Stimulated activated CD8-positive, alpha-beta memory T cell treated with anti-CD3 and anti-CD28 coated beads, Interleukin-2, amount 100 ng/mL, for 1 hour (primary cell): Measurements from ENCODE around the gene ZFP36L2.
"Not testable (repeated sequence)": the region's sequence is repeated elsewhere in the genome, so short reads cannot be mapped to it uniquely, and the experiment has no call there.

Experiments
- DNase-seq, 2 donors: peaks; one replicate each; pipeline ENCODE4 v3.0.0-alpha.2; 2020; ENCODE audit warnings: low read depth in 2 of 2

The ZFP36L2 gene

DNA sequence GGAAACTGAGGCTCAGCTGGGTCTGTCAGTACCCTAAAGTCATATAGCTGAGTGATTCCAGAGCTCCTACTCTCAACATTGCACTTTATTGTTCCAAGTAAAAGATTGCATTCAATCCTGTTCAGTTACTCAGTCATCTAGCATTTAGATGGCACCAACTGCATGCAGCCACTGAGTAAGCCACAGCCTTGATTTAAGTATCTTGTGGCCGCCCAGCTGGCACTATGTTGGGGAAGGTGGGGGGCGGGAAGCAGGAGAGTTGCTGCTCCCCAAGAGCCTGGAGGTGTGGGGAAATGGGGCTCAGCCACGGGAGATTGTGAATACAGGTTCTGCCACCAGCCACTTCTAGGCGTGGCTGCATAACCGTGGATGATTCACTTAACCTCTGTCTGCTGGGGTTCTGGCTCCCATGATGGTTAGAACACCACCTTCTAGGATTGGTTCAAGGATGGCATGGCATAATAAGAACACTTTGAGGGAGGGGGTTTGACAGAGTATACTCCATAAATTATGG, 17.1 kb downstream of the ZFP36L2 start:
- no peak for DNase-seq

DNA sequence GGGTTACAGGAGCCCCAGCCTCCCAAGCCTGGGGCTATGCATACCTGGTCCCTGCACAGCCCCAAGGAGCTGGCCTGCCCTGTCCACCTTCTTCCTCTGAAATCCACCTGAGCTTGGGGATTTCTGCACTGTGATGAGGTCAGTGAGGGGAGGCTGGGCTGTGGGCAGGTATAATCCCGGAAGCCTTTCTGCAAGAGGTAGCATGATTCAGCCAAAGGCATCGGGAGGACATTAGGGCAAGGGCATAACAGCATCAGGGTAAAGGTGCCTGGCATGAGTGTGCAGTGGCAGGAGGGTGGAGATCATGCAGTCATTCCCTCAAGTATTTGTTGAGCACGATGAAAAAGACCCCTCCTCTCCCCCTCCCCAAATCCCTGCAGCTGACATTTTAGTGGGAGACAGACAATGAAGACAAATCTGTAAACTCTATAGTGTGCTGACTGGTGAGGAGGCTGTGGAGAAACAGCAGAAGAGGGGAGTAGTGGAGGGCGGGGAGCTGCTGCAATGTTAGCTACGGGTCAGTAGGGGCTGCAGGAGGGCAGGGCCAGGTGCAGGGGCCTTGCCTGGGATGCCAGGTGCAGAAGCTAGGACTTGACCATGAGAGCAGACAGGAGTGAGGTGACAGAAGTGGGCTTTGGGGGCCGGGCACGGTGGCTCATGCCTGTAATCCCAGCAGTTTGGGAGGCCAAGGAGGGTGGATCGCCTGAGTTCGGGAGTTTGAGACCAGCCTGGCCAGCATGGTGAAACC, 18.7 kb downstream of the ZFP36L2 start:
- no peak for DNase-seq

DNA sequence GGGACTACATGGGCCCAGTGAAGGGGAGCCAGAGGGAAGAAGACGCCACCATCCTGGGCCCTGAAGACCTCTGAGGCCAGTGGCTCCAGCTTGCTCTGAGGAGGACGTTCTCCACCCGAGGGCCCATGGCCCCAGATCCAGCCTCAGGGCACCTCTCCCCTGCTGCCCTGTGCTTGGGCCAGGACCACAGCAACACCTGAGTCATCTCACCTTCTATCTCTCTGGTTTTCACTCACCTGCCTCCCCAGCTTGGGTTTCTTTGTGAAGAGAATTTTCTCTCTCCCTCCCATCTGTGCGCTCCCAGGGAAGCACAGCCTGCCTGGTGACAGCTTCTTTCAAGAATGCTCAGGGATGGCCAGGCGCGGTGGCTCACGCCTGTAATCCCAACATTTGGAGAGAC, 19.8 kb downstream of the ZFP36L2 start:
- no peak for DNase-seq

DNA sequence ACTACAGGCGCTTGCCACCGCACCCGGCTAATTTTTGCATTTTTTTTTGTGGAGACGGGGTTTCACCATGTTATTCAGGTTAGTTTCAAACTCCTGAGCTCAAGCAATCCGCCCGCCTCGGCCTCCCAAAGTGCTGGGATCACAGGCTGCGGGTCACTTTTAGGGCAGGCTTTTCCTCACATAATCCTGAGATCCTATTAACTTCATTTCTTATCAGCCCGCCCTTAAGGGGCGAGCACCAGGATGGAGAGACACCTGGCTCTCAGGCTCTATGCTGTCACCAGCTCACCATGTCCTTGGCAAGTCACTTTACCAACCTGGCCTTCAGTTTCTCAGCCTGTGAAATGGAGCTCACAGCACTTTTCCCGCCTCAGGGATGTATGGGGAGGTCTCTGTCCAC, 23.0 kb downstream of the ZFP36L2 start:
- no peak for DNase-seq

DNA sequence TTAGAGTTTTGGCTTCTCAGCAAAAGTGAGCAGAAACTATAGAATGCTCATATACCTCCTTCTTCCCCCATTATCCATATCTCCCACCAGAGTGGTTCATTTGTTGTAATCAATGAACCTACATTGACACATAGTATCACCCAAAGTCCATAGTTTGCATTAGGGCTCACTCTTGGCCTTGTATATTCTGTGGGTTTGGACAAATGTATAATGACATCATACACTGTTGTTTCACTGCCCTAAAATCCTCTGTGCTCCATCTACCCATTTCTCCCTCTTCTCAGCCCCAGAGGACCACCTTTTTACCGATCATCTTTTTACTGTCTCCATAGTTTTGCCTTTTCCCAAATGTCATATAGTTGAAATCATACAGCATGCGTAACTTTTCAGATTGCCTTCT, 24.1 kb downstream of the ZFP36L2 start:
- DNase-seq: no peak

DNA sequence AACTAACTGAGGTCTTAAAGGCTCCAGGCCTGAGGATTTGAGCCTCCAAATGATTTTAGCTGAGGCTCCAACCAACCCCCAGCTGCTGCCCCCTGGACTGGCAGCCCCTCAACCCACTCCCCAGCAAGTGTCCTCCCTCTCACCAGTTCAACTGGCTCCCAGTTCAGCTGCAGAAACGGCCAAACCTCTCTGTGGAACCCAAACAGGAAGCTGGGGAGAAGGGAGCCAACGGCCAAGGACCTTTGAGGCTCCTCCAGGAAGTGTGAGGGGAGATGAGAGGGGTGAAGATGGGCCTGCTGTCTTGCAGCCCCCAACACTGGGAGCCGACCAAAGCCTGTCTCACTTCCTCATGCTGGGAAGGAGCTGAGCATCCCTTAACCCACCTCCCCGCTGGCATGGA, 24.9 kb downstream of the ZFP36L2 start:
- no peak for DNase-seq

DNA sequence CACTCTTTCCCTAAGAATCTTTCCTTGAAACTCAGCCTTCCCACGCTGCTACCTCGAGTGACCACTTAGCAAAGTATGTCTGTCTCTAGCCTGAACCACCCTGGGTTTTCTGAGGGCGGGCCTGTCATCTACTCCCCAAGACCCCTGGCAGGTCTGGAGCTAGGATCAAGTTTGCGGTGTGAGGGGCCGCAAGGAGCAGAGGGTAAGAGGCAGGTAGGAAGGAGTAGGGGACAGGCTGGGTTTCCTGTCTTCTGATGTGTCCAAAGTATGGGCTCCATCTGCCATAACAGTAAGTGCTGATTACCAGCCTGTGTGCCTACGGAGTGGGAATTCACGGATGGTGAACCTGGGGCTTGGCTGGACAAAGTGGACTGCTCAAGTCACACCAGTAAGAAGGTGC, 25.4 kb downstream of the ZFP36L2 start:
- no peak for DNase-seq

DNA sequence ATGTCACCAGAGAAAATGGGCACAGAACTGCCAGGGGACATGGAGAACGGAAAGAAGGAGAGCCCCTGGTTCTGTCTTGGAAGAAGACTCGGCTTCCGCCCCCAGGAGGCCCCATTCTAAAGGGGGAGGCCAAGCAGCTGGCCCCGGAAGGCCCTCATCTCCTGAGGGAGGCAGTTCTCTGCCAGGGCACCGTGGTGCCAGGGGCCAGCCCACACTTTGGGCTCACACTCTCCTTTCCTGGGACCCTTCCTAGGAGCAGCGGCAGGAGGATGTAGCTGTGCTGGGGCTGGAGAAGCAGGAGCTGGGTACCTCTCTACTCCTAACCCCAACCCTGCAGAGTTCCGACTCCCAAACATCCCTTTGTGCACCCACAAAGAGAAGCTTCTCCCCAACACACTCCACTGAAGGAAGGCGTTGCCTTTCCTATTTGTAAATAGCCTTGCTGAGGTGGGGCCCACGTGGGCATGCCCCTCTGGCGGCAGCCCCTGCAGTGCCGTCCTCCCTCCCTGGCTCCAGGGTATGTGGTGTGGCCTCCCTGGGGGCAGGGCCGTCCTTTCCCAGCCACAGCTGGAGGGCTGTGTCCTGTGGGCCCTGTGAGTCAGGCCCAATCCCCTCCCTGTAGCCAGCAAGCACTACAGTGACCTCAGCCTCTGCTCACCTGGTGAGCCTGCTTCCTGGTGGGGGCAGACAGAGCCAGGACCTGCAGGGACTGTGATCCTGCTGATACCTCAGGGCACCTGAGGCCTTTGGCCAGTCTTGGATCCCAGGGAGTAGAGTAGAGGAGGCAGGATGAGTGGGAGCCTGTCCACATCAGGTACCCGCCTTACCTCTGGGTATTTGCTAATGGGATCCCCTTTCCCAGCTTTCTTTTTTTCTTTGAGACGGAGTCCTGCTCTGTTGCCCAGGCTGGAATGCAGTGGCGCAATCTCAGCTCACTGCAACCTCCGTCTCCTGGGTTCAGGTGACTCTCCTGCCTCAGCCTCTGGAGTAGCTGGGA, 26.6 kb downstream of the ZFP36L2 start:
- DNase-seq: no peak

DNA sequence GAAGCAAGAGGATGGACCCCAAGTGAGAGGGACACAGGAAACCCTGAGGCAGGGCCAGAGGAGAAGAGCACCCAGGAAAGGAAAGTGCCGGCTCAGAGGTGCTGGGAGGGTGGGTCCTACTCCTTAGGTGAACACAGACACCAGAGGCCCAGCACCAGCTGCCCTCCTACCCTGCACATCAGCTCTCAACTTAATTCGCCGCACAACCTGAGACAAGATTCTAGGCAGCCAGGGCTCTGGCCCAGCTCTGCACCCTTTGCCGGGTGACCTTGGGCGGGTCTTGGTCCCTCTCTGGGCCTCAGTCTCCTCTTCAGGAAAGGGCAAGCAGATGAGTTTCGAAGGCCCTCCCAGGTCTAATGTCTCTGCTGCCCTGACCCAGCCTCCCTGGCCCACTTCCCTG, 28.1 kb downstream of the ZFP36L2 start:
- no peak for DNase-seq

DNA sequence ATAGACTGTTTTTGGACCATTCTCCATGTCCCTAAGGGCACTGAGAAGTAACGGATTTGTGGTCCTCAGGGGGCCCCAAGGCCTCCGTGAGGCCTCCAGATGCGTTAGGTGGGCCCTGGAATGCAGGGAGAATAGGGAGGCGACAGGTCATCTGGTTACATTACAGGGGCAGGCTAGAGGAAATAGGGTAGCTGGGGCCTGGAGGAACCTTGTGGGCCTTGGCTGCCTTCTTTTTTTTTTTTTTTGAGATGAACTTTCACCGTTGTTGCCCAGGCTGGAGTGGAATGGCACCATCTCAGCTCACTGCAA, 28.9 kb downstream of the ZFP36L2 start:
- no peak for DNase-seq

DNA sequence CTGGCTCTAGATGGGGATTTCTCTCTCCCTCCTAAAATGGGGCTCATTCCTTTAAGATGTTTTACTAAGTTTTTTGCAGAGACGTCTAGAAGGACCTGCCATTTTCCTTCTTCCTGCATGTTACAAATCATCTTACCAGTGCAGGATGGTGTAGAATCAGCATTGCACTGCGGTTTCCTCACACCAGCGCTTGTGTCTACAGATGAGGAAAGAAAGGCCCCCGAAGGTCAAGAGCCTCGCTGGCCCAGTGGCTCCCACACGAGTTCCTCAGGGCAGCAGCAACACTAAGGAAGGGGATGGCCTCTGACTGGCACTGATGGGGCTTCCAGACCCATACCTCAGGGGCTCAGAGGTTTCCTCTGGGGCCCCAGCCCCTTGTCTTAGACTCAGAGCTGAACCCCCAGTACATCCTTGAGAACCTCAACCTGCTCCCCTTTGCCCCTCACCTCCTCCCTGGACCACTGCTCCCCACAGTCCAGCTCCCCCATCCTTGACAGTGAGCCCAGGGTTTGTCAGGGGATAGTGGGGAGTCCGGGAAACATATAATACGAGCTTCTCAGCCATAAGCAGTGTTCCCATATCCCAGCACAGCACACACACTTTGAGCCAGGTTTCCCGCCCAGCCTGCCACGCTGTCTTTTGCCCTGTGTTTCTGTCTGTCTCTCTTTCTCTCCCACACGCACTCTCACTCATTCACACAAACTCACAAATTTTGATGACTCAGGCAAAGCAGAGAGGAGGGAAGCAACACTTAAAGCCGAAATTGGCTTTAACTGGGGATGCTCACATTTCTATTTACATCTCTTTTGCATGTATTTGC, 29.4 kb downstream of the ZFP36L2 start:
- DNase-seq: no peak

DNA sequence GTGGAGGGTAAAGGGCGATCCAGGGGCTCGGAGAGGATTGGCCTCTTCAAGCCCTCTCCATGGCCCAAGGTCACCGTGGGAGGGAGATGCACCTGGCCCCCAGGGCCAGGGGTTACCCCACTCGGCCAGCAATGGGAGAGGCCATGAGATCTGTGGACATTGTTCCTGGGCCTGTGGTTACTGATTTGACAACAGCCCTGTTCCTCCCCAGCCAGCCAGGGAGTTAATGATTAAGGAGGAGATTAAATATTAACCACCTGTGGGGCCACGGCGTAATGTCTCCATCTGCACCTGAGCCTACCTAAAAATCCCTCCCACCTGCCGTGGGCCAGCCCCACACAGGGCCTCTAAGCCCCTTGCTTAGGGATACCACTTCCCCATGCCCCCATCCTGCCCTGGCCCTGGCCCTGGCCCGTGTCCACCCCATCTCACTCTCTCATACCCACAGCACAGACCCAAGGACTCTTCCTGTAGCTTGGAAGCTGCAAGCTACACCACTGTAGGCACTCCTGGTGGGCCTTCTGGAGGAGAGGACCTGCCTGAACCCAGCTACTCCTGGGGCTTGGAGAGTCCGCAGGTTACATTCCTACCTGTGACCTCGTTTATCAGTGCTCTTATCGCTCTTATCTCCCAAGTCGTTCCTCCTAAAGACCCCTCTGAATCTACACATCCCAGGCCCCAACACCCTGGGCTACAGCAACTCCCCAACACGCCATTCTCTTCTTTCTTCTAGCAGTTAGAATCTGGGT, 32.1 kb downstream of the ZFP36L2 start:
- DNase-seq: no peak

DNA sequence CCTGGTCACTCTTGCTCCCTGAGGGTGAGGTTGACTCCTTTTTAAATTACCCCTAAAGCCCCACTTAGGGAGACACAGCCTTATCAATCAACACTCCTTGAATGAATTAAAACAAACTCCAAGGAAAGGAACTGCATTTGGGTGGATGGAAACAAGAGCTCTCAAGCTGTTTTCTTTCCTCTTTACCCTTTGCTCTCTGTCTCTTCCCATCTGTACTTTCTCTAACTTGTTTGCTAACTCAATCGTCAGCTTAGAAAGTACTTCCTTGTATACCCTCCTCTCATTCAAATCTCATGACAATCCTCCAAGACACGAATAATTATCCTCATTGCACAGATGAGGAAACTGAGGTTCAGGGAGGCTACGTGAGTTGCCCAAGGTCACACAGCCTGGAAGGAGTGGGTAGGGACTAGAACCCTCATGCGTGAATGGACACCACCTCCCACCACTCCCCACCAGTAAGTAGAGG, 32.7 kb downstream of the ZFP36L2 start:
- no peak for DNase-seq

DNA sequence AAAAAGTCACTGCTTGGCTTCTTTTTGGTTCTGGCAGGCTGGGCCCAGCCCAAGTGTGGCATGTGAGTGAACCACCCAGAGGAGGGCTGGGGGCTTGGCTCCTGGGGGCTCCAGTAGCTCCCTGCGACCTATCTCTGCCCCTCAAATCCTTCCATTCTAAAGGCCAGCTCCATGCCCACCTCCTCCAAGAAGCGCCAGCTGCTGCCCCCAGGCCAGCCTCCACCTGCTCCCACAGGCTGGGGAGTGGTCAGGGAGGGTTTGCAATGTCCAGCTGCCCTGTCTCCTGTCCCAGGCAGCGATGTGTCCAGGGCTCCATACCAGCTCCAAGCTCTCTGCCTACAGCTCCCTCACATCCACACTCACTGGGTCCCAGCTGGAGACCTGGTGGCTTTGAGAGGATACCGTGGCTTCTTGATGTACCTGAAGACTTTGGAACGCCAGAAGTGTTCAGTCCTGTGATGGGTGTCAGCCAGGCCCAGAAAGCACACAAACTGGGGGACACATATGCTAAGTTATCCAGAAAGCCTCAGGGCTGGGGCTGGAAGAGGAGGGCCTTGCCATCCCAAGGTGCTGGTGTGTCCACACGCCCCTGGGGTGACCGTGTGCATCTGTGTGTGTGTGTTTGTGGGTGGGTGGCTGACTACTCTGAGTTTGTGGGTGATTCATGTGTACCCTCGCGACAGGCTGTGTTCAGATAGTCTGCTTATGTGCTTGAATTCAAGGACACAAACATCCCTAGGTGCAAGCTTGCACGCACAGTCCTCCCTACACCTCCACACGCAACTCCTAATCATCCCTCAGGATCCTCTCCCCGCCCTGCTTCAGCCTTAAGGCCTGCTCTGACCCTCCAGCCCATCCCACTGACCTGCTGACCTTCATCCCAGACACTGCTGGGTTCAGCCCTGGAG, 33.4 kb downstream of the ZFP36L2 start:
- no peak for DNase-seq

DNA sequence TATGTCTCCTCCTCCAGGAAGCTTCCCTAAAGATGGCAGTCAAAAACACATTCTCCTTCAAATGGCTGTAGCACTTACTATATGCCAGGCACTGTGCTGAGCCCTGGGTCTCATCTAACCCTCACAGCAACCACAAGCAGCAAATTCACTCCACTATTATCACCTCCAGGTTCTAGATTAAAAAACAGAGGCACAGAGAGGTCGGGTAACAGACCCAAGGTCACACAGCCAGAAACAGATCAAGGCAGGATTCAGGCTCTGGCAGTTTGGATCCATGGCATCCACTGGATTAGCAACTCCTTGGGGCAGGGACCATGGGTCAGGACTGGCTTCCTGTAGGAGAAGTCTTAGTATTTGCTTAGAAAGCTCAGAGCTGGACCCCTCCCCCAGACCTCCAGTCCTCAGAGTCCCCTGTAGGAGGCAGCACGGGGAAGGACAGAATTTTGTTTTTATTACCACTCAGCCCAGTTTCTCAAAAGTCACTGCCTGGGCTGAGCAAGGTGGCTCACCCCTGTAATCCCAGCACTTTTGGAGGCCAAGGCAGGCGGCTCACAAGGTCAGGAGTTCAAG, 34.4 kb downstream of the ZFP36L2 start:
- no peak for DNase-seq

DNA sequence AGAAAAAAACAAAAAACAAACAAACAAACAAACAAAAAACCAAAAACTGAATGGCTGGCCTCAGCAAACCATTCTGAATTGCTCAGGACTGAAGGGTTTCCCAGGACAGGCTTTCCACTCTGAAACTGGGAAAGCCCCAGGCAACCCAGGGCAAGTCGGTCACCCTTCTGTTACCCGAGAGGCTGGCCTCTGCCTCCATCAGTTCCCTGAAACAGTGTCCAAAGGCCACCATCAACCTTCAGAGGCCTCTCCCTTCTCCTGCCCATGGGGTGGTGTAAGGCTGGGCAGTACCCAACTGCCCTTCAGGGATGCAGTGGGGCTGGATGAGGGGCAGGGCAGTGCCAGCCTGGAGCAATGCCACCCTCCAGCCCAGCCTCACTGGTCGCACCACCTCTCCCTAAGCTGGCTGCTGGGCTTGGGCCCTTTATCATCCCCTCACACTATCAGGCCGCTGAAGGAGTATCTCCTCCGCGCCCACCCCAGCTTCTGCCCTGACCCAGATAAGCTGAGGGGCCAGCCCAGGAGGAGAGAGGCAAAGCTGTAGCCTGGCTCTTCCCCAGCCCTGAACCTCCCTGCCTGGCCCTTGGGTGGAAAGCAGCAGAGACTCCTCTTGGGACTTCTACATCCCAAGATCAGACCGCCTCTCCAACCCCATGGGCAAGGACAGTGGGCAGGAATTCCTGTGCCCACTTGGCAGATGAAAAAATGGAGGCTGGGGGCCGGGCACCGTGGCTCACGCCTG, 35.9 kb downstream of the ZFP36L2 start:
- DNase-seq: no peak

DNA sequence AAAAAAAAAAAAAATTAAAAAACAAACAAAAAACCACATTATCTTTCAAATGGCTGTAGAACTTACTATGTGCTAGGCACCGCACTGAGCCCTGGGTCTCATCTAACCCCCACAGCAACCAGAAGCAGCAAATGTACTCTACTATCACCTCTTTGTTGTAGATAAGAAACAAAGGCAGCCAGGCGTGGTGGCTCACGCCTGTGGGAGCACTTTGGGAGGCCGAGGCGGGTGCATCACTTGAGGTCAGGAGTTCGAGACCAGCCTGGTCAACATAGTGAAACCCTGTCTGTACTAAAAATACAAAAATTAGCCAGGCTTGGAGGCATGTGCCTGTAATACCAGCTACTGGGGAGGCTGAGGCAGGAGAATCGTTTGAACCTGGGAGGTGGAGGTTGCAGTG, 36.5 kb downstream of the ZFP36L2 start:
- DNase-seq: not testable (repeated sequence)

DNA sequence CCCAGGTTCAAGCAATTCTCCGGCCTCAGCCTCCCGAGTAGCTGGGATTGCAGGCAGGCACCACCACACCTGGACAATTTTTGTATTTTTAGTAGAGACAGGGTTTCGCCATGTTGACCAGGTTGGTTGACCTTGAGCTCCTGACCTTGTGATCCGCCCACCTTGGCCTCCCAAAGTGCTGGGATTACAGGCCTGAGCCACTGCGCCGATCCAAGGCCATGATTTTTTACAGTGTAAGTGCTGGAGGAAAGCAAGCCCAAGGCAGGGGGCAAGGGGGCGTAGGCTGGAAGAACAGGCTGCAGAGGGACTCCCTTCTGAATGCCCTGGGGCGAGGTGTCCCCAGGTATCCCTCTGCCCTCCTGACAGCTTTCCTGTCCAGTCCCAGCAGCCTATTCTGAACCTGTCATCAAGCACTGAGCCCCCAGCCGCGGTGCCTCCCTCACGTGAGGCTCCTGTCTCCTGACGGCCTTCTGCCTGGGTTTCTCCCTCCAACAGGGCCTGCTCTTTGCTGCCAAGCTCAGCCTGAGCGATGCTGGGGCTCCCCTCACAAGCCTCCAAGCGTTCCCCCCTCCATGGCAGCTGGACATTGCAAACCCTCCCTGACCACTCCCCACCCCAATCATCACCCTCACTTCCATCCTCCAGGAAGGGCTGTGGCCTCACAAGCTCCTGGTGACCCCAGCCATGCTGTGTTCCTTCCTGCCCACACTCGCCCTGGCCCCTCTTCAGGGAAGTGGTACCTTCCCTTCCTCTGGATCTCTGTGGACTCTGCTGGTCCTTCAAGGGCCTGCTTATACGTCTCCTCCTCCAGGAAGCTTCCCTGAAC, 37.6 kb downstream of the ZFP36L2 start:
- DNase-seq: no peak
